ENCODE data around the gene ARPC4.

ARPC4 gene

DNA sequence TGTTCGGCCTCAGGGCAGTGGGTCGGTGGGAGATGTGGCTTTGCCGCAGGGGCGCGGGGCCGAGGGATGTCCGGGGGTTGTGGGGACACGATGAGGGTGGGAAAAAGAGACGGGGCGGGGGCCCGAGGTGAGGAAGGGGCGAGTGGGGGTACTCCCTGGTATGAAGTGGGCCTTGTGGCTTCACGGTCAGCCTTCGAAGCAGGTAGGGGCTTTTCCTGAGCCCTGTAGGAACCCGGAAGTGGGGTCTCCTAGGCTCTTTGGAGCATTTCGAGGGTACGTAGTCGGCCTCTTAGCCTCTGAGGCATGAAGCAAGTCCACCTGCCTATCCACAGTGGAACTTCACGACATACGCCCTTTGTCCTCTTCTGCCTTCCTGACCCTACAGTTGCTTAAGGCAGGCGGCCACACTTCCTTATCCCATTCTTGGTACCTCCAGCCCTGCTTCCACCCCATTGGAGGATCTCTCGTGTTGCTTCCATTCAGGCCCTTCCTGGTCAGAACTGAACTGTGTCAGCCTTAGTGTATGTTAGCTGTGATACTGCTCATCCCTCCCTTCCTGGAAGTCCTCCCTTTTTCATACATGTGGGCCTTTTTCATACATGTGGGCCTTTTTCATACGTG lies 389 bp downstream of the ARPC4 start:
- peak; percentile 43 for DNase-seq

DNA sequence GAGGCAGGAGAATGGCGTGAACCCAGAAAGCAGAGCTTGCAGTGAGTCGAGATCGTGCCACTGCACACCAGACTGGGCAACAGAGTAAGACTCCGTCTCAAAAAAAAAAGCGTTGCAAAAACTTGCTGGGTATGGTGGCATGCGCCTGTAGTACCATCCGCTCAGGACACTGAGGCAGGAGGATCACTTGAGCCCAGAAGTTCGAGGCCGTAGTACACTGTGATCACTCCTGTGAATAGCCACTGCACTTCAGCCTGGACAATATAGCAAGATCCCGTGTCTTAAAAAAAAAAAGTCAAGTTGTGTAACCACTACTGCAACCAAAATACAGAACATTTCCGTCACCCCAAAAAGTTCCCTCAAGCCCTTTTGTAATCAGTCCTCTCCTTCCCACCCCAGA lies 1.5 kb downstream of the ARPC4 start:
- DNase-seq, result no peak

DNA sequence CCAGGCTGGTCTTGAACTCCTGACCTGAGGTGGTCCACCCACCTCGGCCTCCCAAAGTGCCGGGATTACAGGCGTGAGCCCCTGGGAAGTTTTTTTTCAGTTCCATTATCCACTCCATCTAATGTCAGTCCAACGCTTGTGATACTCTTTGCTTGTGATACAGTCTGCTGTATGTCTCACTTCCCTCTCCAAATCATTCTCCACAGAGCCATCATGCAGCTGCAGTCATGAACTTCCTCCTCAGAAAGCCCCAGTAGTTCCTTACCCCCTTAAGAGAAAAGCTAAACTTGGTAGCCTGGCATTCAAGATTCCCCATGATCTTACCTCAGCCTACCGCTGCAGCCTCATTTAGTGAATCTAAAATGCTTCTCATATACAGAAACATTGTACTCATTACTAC lies 2.3 kb downstream of the ARPC4 start:
- no peak for DNase-seq

DNA sequence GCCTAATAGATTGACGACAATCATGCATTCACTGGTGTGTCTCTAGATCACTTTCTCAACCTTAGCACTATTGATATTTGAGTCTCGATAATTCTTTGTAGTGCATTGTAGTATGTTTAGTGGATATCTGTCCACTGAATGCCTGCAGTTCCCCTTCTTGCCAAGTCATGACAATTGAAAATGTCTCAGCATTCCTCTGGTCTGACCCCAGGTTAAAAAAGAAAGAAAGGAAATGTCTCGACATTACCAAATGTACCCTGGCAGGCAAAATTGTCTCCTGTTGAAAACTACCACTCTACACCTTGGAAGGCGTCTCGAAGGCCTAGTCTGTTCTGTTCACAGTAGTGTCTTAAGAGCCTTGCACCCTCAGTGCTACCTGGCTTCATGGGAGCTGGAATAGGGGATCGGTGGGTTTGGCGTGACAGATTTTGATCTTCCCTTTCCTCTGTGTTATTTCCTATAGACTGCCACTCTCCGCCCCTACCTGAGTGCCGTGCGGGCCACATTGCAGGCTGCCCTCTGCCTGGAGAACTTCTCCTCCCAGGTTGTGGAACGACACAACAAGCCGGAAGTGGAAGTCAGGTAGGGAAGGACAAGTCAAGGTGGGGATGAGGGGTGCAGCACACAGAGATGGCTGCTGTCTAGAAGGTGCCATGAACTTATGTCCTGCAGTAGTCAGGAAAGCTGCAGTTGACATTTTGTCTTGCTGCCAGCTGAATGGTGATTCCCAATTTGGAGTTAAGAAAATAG lies 4.5 kb downstream of the ARPC4 start:
- DNase-seq, result no peak

DNA sequence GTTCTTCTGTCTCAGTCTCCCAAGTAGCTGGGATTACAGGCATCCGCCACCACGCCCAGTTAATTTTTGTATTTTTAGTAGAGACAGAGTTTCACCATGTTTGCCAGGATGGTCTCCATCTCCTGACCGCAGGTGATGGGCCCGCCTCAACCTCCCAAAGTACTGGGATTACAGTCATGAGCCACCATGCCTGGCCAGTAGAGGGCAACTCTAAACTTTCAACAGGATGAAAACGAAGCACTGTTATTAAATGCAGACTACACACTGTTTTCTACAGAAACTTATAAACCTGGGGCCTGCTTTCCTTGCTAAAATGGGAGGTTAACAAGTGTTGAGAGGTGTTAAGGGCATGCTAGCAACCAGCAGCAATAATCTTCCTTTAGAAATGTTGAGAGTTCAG lies 7.6 kb downstream of the ARPC4 start:
- no peak for DNase-seq

DNA sequence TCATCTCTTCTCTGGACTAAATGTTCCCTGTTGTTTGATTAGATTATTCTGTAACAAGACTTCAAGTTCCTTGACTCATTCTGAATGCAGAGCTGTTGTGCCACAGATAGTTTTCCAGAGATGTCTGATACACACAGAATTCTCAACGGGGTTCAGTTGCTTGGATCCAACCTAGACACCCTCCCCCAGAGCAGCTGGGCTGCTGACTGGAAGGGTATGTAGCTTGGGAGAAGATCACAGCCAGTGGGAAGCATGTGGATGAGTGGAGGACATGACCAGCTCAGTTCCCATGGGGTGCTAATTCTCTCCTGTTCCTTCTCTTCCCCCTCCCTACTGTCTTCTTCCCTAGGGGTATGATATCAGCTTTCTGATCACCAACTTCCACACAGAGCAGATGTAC lies 10.6 kb downstream of the ARPC4 start:
- DNase-seq, result no peak

DNA sequence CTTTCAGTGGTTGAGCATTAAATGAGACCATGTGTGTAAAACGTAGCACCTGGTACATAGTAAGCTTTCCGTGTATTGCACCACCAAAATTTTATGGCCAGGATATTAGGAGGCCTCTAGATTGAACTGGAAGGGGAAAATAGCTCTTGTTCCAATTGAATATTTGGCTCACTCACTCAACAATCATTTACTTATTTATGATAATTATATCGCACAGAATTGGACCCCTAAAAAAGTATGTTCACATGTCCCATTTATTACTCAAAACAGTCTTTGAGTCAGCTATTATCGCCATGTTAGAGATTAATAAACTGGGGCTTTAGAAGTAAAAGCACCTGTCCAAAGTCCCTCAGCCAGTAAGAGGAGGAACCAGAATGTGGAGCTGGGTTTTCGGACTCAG lies 12.1 kb downstream of the ARPC4 start:
- DNase-seq, result no peak

DNA sequence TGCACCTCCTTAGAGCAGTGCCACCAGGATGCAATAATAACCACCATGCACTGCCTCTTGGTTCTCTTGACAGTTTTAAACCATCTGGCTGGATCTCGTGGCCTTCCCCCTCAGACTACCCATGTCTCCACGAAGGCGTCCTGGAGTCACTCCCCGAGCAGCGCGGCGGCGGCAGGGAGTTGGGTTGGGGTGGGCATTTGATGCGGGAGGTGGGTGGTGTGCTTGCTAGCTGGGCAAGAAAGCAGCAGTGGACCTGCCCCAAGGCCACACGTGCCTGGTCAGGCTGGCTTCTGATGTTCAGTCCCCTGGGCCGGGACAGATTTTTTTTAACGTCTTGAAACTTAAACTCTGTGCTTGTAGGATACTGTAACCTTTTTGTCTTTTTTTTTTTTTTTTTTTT lies 13.3 kb downstream of the ARPC4 start:
- no peak for DNase-seq

DNA sequence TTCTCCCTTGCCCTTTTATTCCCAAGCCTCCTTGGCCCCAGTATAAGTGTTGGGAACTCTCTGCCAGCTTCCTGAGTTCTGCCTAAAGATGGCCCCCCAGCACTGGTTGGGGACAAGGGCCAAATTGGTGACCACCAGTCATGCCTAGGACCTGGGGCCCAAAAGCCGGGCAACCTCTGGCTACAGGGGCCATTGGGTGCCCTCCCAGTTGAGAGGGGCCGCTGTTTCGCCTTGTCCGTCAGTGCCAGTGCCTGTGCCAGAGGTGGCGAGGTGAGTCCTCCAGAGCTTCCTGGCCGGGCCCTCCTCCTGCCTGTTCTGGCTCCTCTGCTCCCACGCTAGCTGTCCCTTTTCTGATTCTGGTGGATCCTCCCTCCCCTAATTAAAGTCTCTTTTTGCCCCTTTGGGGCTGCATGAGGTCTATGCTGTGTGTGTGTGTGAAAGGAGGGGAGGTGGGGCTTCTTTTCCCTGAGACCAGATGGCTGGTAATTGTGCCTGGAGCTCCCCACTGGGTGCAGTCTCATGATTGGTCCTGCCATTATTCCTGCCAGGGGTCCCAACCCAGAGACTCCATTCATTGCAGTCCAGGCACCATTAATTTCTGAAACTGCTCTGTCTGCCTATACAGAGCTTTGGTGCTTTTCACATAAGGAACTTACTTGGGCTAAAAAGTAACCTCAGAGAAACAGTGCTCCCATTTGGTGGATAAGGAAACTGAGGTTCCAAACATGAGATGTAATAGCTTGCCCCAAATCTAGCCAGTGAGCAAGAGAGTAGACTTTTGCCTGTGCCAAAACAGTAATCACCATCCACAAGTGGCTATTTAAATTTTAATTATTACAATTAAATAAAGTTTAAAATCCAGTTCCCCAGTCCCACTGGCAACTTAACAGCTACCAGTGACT lies 14.1 kb downstream of the ARPC4 start:
- DNase-seq, result no peak

DNA sequence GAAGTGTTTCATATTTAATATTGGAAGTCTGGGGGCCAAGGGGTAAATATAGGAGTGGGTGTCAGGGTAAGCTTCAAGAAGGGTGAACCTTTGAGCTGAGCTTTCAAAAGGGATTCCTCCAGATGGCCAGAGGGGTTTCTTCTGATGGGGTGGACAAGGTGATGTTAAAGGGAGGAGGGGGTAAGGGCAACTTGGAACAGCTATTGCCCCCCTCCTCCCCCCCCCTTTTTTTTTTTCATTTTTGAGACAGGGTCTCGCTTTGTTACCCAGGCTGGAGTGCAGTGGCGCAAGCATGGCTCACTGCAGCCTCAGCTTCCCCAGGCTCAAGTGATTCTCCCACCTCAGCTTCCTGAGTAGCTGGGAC lies 15.1 kb downstream of the ARPC4 start:
- no peak for DNase-seq

DNA sequence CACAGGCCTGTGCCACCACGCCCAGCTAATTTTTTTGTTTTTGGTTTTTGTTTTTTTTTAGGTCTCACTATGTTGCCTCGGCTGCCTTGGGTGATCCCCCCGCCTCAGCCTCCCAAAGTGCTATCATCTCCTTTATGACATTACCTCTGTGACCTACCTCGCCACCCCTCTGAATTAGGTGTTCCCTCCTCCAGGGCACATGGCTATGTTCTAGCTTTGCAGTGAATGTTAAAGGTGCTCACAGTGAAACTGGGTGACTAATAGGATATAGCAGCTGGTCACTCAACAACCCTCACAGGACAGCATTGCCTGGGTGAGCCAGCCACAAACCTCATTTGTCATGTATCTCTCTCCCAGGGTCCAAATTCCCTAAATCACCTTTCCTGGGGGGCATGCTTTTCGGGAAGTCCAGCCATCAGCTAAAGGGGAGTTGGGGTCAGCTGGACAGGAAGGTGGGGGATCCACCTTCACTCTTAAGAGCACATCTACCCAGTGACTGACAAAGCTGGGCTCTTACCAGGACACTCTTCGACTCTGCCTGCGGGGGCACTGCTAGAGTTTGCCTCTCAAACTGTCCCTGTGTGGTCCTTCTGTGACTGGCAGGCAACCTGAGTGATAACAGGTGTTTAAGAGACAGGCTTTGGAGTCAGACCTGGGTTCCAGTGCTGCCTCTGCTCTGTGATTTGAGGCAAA lies 15.6 kb downstream of the ARPC4 start:
- no peak for DNase-seq

DNA sequence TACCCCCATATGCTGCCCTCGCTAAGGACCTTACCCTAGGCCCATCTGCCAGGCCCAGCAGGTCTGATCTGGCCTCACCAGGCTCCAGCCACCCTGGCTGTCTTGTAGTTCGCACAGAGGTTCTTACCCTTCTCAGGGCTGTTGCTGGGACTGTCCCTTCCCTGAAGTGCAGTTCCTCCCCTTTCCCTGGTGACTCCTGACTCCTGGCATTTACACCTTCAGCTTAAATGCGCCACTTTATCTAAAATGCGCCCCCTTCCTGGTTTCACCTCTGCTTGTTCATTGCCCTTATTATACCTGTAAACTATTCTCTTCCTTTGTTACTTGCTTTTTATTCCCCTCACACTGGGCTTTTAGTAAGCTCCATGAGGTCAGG lies 16.3 kb downstream of the ARPC4 start:
- no peak for DNase-seq

DNA sequence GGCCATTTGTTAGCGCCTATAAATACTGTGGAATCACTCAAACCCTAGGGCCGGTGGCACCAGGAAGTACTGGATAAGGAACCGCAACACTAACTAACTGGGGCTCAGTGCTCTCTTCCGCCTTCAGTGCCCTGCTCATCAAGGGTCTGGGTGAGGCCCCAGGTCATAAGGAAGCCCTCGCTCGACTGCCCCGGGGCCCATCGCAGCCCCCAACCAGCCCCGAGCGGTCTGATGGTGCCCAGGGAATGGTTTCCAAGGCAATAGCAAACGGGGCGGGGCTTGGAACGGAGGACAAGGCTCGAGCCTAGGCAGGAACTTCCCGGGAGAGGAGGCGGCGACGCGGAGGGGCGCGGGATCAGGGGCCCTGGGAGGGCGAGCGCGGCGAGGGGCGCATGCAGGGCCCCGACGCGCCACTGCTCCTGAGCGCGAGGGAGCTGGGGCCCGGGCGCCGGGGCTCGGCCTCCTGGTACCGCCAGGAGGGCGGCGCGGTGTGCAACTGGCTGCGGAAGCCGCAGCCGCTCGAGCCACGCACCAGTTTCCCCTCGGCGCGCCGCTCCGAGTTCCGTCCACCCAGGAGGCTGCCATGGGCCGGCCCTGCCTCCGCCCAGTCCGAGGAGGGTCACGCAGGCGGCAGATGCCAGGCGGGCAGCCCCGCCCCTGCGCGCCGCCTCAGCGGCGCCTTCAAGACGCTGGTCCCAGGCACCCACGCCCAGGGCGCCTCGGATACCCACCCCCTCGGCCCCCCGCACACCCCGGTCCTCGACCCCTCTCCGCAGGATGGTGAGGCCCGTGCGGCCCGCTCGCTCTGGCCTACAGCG lies 16.9 kb downstream of the ARPC4 start, which contains the start of gene TTLL3:
Gene TTLL3, plus strand, starts transcription at position 648 of the 818 bp plus-strand sequence. CDS start 400 bp downstream, outside the sequence.
- DNase-seq, result peak; percentile 84

DNA sequence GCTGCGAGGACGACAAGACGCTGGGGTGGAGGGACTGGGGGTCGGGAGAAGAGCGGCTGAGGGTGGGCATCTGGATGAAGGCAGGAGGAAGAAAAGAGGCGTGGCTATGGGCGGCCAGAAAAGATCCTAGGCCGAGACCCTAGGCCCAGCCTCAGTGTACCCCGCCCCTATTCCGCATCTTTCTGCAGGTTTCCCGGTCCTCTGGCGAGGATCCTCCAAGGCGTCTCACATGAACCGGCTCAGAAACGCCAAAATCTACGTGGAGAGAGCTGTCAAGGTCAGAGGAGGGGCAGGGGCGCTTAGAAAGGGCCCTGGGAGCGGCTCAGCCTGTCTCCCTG lies 17.5 kb downstream of the ARPC4 start:
- peak; percentile 50 for DNase-seq

DNA sequence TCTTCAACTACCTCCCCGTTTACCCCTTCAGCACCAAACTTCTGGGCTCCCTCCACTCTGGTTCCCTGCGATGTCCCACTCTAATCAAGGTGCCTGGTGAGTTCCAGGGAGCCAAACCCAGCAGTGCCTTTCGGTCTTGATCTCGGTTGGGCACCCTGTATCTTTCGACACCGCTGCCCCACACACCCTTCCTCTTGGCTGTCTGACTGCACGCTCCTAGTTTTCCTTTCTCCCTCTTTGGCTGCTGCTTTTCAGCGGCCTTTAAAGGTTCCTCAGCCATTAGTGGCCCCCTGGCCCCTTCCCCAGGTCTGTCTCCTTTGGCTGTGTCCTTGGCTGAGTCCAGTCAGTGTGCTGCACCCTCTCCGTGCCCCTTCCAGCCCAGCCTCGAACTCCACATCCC lies 18.0 kb downstream of the ARPC4 start:
- DNase-seq, result no peak

DNA sequence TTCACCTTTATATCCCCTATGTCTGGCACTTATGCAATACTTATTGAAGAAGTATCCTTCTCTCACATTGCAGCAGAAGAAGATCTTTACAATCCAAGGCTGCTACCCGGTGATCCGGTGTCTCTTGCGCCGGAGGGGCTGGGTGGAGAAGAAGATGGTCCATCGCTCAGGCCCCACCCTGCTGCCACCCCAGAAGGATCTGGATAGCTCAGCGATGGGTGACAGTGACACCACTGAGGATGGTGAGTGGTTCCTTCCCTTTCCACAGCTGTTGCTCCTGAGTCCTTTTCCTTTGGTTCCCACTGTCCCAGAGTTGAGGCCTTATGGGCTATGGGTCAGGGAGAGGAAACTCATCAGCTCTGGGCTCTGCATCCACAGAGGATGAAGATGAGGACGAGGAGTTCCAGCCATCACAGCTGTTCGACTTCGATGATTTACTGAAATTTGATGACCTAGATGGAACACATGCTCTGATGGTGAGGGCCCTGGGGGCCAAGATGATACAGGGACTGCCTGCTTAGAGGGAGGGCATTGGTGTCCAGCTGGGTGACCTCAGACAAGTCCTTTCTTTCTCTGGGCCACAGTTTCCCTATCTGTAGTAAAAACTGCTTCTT lies 20.1 kb downstream of the ARPC4 start:
- DNase-seq, result no peak

DNA sequence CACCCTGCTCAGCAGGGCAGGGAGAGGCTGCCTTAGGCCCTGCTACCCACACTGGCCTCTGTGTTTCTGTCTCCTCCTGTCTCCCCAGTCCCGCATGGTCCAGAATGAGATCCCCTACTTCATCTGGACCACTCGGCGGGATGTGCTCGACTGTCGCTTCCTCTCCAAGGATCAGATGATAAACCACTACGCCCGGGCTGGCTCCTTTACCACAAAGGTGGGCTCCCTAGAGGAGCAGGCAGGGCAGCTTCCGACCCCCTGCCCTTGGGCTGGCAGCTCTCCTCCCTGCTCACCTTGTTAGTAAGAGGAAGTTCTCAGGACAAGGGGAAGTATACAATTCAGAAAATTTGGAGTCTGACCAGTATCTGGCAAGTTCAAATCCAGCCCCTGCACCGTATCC lies 23.1 kb downstream of the ARPC4 start:
- DNase-seq, result no peak

DNA sequence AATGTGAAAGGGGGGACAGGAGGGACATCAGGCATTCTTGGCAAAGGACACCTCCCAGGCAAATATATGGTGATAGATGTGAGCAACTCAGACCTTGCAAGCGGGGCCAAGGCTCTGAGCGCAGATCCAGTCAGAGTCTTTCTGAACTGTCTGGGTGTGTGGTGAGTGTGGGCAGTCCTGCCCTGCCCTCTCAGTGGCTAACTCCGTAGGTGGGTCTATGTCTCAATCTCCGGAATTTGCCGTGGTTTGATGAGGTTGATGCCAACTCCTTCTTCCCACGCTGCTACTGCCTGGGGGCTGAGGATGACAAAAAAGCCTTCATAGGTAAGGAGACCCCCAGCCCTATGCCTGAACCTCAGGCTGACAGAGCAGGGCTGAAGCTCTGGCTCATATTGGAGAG lies 24.6 kb downstream of the ARPC4 start:
- no peak for DNase-seq

DNA sequence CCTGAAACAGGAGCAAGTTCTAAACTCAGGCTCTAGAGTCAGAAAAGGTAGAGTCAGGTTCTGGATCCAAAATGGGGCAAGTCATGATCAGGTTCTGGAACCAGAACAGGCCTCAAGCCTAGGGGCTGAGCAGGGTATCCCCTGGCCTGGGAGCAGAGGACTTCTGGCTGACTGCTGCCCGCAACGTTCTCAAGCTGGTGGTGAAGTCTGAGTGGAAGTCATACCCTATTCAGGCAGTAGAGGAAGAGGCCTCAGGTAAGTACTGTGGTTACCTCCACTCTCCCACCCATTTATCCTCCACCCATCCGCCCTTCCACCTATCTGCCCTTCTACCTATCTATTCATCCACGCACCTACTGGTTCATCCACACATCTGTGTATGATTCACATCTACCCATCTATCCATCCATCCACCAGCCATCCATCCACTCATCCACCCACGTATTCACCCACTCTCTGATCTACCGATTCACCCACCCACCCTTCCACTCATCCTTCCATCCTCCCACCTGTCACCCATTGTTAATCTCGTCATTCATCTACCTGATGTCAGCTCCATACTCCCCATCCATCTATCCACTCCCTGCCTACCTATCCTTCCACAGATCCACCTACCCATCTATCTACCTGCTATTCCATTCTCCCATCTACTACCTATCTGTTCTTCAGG lies 25.9 kb downstream of the ARPC4 start:
- no peak for DNase-seq

DNA sequence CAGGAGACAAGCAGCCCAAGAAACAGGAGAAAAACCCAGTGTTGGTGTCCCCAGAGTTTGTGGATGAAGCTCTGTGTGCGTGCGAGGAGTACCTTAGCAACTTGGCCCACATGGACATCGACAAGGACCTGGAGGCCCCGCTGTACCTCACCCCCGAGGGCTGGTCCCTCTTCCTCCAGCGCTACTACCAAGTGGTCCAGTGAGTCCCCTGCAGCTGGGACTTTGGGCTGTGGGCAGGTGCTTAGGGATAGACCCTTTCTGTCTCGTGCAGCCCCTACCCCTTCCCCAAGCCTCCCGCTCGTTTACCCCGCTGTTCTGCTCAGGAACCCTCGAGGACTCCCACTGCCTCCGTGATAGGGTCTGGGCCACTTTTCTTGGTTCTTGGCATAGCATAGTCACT lies 27.7 kb downstream of the ARPC4 start:
- DNase-seq, result no peak

DNA sequence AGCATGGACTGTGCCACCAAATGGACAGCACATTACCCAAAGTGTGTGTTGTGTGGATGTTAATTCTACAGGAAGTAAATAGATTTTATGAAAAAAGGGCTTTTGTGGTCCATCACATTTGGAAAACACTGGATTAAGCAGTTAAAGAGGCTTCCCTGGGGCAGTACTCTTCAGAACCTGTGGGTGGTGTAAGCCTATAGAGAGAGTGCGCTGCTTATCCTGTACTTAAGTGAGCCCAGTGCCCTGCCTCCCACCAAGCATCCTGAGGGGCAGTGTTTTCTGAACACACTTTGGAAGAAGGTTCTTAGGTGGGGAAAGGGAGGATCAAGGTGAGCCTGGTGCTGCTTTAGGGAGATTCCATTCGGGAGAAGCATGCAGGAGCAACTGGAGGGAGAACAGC lies 28.1 kb downstream of the ARPC4 start:
- DNase-seq, result no peak
